ENCODE measurements around the gene LPAR3. TPM values are rescaled to one million over a fixed set of nuclear protein-coding genes. Genes with fewer than 3 reads are reported as not detected.
A peak's percentile ranks its signal among the peaks of the same experiment; 100 is the strongest.

Gene LPAR3
- total RNA-seq, 1 donor, result 3.6 TPM

- no peak overlapping the region for H3K4me3 ChIP-seq (ENCODE audit: low read depth, low read length)
- TF ChIP-seq CTCF (IDR thresholded peaks at IDR 0.05; ENCODE audit: insufficient read depth, low read length), result no peak
- DNase-seq (ENCODE audit: low read depth), result peak; percentile 92
Measured at GRCh38 chr1:84785271-84786036, 107.6 kb downstream of the LPAR3 start.

GRCh38 chr1:84782881-84783280 is 110.1 kb downstream of the LPAR3 start:
- TF ChIP-seq CTCF (IDR thresholded peaks at IDR 0.05; ENCODE audit: insufficient read depth, low read length), result no peak
- no peak for DNase-seq (ENCODE audit: low read depth)
- H3K4me3 ChIP-seq (ENCODE audit: low read depth, low read length), result no peak overlapping the region

- DNase-seq (ENCODE audit: low read depth), result peak; percentile 43
- peak; percentile 53 for TF ChIP-seq CTCF (IDR thresholded peaks at IDR 0.05; ENCODE audit: insufficient read depth, low read length)
- no peak overlapping the region for H3K4me3 ChIP-seq (ENCODE audit: low read depth, low read length)
Measured at GRCh38 chr1:84781946-84782771, 110.8 kb downstream of the LPAR3 start.

GRCh38 chr1:84780000-84780716 is 112.8 kb downstream of the LPAR3 start:
- TF ChIP-seq CTCF (IDR thresholded peaks at IDR 0.05; ENCODE audit: insufficient read depth, low read length), result no peak
- no peak overlapping the region for H3K4me3 ChIP-seq (ENCODE audit: low read depth, low read length)
- peak; percentile 63 for DNase-seq (ENCODE audit: low read depth)

- H3K4me3 ChIP-seq (ENCODE audit: low read depth, low read length), result no peak overlapping the region
- TF ChIP-seq CTCF (IDR thresholded peaks at IDR 0.05; ENCODE audit: insufficient read depth, low read length), result no peak
- peak; percentile 33 for DNase-seq (ENCODE audit: low read depth)
Measured at GRCh38 chr1:84776639-84777038, 116.4 kb downstream of the LPAR3 start.

GRCh38 chr1:84775535-84775920 is 117.5 kb downstream of the LPAR3 start:
- DNase-seq (ENCODE audit: low read depth), result peak; percentile 8
- no peak for TF ChIP-seq CTCF (IDR thresholded peaks at IDR 0.05; ENCODE audit: insufficient read depth, low read length)
- H3K4me3 ChIP-seq (ENCODE audit: low read depth, low read length), result no peak overlapping the region
